ENCODE results near the gene SLC6A8. TPM values are rescaled to one million over a fixed set of nuclear protein-coding genes. Genes with fewer than 3 reads are reported as not detected.

The SLC6A8 gene
- total RNA-seq, 1 experiment from 2014 or later = 45.3 TPM

GRCh38 chrX:153734871-153735270, 47.1 kb downstream of the SLC6A8 start:
- no peaks in the 10 kb centered on the region for H3K27me3 ChIP-seq (ENCODE audit: low read length)
- ChIA-PET CTCF (no interaction called here), POLR2A (ENCODE audit: unreplicated experiment) (no interaction called here)
- H3K36me3 ChIP-seq (ENCODE audit: low read depth, low read length) = peaks cover 6% of the 10 kb centered on the region
- H2AFZ ChIP-seq (ENCODE audit: low read length) = no peak overlapping the region
- TF ChIP-seq EZH2phosphoT487 (IDR thresholded peaks at IDR 0.05; ENCODE audit: borderline replicate concordance, low read length) (no peak), EZH2 (IDR thresholded peaks at IDR 0.05; ENCODE audit: low read length, unreplicated experiment) (no peak), CTCF (conservative IDR thresholded peaks at IDR 0.05; ENCODE audit: low read depth, low read length) (no peak)
- H4K20me1 ChIP-seq (ENCODE audit: low read length) = no peaks in the 10 kb centered on the region
- peaks cover 17% of the 10 kb centered on the region for H3K79me2 ChIP-seq (ENCODE audit: low read length)
- BruUV-seq (replicated peaks) = no TSS peak
- H3K4me1 ChIP-seq (ENCODE audit: insufficient read depth, low read length) = peaks cover 24% of the 10 kb centered on the region
- no peak for DNase-seq
- no peak overlapping the region for H3K9ac ChIP-seq (ENCODE audit: low read length)
- H3K9me3 ChIP-seq (ENCODE audit: low read length) = no peaks in the 10 kb centered on the region
- H3K4me3 ChIP-seq (ENCODE audit: low read length) = no peak overlapping the region
- H3K27ac ChIP-seq (ENCODE audit: low read length) = no peak overlapping the region
- H3F3A ChIP-seq (ENCODE audit: low read length, unreplicated experiment) = peaks cover 11% of the 10 kb centered on the region
- intact Hi-C loops (cut with micrococcal nuclease) = no loop called here
- no peaks in the 10 kb centered on the region for H3K9me2 ChIP-seq (replicated peaks; ENCODE audit: low read length)
- ATAC-seq = no peak
- no peak overlapping the region for H3K4me2 ChIP-seq (ENCODE audit: low read length)

- Histone ChIP-seq H3K27me3 (ENCODE audit: low read length) (no peaks in the 10 kb centered on the region), H4K20me1 (ENCODE audit: low read length) (no peaks in the 10 kb centered on the region), H3K79me2 (ENCODE audit: low read length) (peaks cover 13% of the 10 kb centered on the region; the same call in 1 of the 2 replicates), H3K9me3 (ENCODE audit: low read length) (no peaks in the 10 kb centered on the region), H3K4me1 (ENCODE audit: insufficient read depth, low read length) (peaks cover 24% of the 10 kb centered on the region), H3K9ac (ENCODE audit: low read length) (no peak overlapping the region), H3K9me2 (replicated peaks; ENCODE audit: low read length) (no peaks in the 10 kb centered on the region), H3F3A (ENCODE audit: low read length, unreplicated experiment) (peaks cover 11% of the 10 kb centered on the region), H3K36me3 (ENCODE audit: low read depth, low read length) (peaks cover 6% of the 10 kb centered on the region), H3K4me3 (ENCODE audit: low read length) (no peak overlapping the region), H3K4me2 (ENCODE audit: low read length) (no peak overlapping the region), H3K27ac (ENCODE audit: low read length) (no peak overlapping the region), H2AFZ (ENCODE audit: low read length) (no peak overlapping the region)
- POLR2A ChIA-PET (ENCODE audit: unreplicated experiment) = no interaction called here
- no peak for DNase-seq
- no TSS peak for BruUV-seq (replicated peaks)
- no peak for ATAC-seq
- TF ChIP-seq CTCF (conservative IDR thresholded peaks at IDR 0.05; ENCODE audit: low read depth, low read length) (peak; percentile 24; the same call in 1 of the 2 replicates), EZH2 (IDR thresholded peaks at IDR 0.05; ENCODE audit: low read length, unreplicated experiment) (no peak), EZH2phosphoT487 (IDR thresholded peaks at IDR 0.05; ENCODE audit: borderline replicate concordance, low read length) (no peak)
- intact Hi-C loops (cut with micrococcal nuclease) = no loop called here
- CTCF ChIA-PET = no interaction called here
Measured at GRCh38 chrX:153735274-153735673, 47.5 kb downstream of the SLC6A8 start.

- DNase-seq (no peak), ATAC-seq (no peak)
- Histone ChIP-seq H3K9me3 (ENCODE audit: low read length) (no peaks in the 10 kb centered on the region), H3K79me2 (ENCODE audit: low read length) (peaks cover 6% of the 10 kb centered on the region; the same call in 1 of the 2 replicates), H3K9ac (ENCODE audit: low read length) (no peak overlapping the region), H3K36me3 (ENCODE audit: low read depth, low read length) (peaks cover 6% of the 10 kb centered on the region; the same call in 1 of the 2 replicates), H3K27ac (ENCODE audit: low read length) (no peak overlapping the region), H3F3A (ENCODE audit: low read length, unreplicated experiment) (peaks cover 8% of the 10 kb centered on the region), H3K27me3 (ENCODE audit: low read length) (no peaks in the 10 kb centered on the region), H3K4me2 (ENCODE audit: low read length) (no peak overlapping the region), H3K4me1 (ENCODE audit: insufficient read depth, low read length) (peaks cover 16% of the 10 kb centered on the region), H2AFZ (ENCODE audit: low read length) (no peak overlapping the region), H4K20me1 (ENCODE audit: low read length) (no peaks in the 10 kb centered on the region), H3K9me2 (replicated peaks; ENCODE audit: low read length) (no peaks in the 10 kb centered on the region), H3K4me3 (ENCODE audit: low read length) (no peak overlapping the region)
- BruUV-seq (replicated peaks) = no TSS peak
- ChIA-PET POLR2A (ENCODE audit: unreplicated experiment) (no interaction called here), CTCF (no interaction called here)
- no peak for TF ChIP-seq CTCF (conservative IDR thresholded peaks at IDR 0.05; ENCODE audit: low read depth, low read length)
- no peak for TF ChIP-seq EZH2 (IDR thresholded peaks at IDR 0.05; ENCODE audit: low read length, unreplicated experiment)
- TF ChIP-seq EZH2phosphoT487 (IDR thresholded peaks at IDR 0.05; ENCODE audit: borderline replicate concordance, low read length) = no peak
- intact Hi-C loops (cut with micrococcal nuclease) = no loop called here
Measured at GRCh38 chrX:153736071-153736820, 48.5 kb downstream of the SLC6A8 start.
